Mammary epithelial cell (primary cell): ENCODE data around the gene RSAD2.

ENCODE experiments used
- CTCF ChIP-seq, 2 donors: IDR thresholded peaks in 1 of 2; conservative IDR thresholded peaks in 1 of 2; 2 replicates each; pipeline ENCODE4 v1.5.1; 2011 to 2012; ENCODE audit warnings: inconsistent platforms in 2 of 2, low read length in 2 of 2, mild to moderate bottlenecking in 2 of 2, control low read depth in 1 of 2, low read depth in 1 of 2; ENCODE audit not compliant: insufficient read depth in 1 of 2; ENCODE audit errors: extremely low read depth in 1 of 2
- EZH2 ChIP-seq: IDR thresholded peaks from 2 replicates; pipeline ENCODE4 v1.6.1; 2012; ENCODE audit warnings: low read length, inconsistent platforms, borderline replicate concordance

- no peak for TF ChIP-seq CTCF (conservative IDR thresholded peaks at IDR 0.05 in 1 of 2, IDR thresholded peaks at IDR 0.05 in 1 of 2; ENCODE audit: extremely low read depth in 1 of 2, insufficient read depth in 1 of 2, low read depth in 1 of 2, low read length in 2 of 2)
- TF ChIP-seq EZH2, result no peak
Observed at GRCh38 chr2:6940820-6941219, 63.2 kb downstream of the RSAD2 start.
